ENCODE measurements around the gene FAM47B. TPM values are rescaled to one million over a fixed set of nuclear protein-coding genes. Genes with fewer than 3 reads are reported as not detected.

FAM47B gene
- total and polyA plus RNA-seq, 2 of the 8 experiments (the other 6 are each of a cell fraction or from before 2014, with no cell fraction given), result not detected

DNA sequence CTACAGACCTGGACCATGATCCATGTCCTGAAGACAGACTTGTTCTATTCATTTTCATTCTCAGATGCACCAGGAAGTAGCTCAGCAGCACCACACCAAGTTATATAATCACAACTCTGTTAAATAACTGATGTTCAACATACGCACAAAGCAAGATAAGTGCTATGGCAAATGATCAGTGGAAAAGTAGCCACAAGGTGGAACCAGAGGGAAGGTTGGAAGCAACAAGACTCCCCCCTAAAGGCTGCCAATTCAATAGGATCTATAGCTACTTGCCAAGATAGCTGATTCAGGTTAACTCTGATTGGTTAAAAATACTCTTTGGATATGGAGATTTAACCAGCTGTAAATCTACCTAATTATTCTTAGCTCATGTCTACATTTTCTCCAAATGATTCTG lies 23.7 kb upstream of the FAM47B start:
- Histone ChIP-seq H3K4me1 (replicated peaks in 1 of 4; ENCODE audit: control insufficient read depth in 3 of 4, insufficient read depth in 4 of 4, low read length in 3 of 4) (no peaks in the 10 kb centered on the region), H3K4ac (replicated peaks; ENCODE audit: insufficient read length, low read depth, low read length) (no peak overlapping the region), H2AFZ (ENCODE audit: low read length) (no peak overlapping the region), H3K56ac (replicated peaks; ENCODE audit: insufficient read length, low read depth, low read length) (no peak overlapping the region), H3K18ac (ENCODE audit: extremely low read depth, low read length) (no peak overlapping the region), H2BK12ac (ENCODE audit: low read depth, low read length) (no peak overlapping the region), H3K36me3 (ENCODE audit: control insufficient read depth in 2 of 4, insufficient read depth in 4 of 4, low read length in 3 of 4) (no peaks in the 10 kb centered on the region), H3K23ac (ENCODE audit: insufficient read length) (no peak overlapping the region), H4K5ac (ENCODE audit: insufficient read length, low read depth, low read length) (no peak overlapping the region), H3K4me3 (ENCODE audit: extremely low read depth in 1 of 4, insufficient read depth in 2 of 4, low read depth in 3 of 4, low read length in 4 of 4) (no peak overlapping the region), H3K27me3 (replicated peaks in 1 of 4; ENCODE audit: control insufficient read depth in 3 of 4, extremely low read depth in 1 of 4, insufficient read depth in 3 of 4, low read length in 3 of 4) (no peaks in the 10 kb centered on the region), H2BK120ac (replicated peaks; ENCODE audit: low read depth, low read length) (no peak overlapping the region), H4K91ac (replicated peaks; ENCODE audit: insufficient read length, low read length) (no peak overlapping the region), H2BK15ac (ENCODE audit: low read length) (no peak overlapping the region), H3K14ac (ENCODE audit: insufficient read length) (no peak overlapping the region), H3K4me2 (ENCODE audit: insufficient read depth in 1 of 2, low read depth in 2 of 2, low read length in 2 of 2) (no peak overlapping the region), H2BK5ac (ENCODE audit: low read depth, low read length) (no peak overlapping the region), H3K9me3 (ENCODE audit: insufficient read depth in 2 of 2, low read depth in 1 of 2, low read length in 1 of 2) (no peaks in the 10 kb centered on the region), H3K9ac (replicated peaks in 1 of 4; ENCODE audit: extremely low read depth in 1 of 4, low read depth in 3 of 4, low read length in 3 of 4) (no peak overlapping the region), H2BK20ac (ENCODE audit: low read length) (no peak overlapping the region), H2AK5ac (ENCODE audit: low read depth, low read length) (no peak overlapping the region), H3K27ac (ENCODE audit: low read depth, low read length) (no peak overlapping the region), H3K23me2 (ENCODE audit: low read depth, low read length) (no peaks in the 10 kb centered on the region; the same call in 1 of the 2 replicates), H4K8ac (ENCODE audit: extremely low read depth, insufficient read depth, low read length) (no peak overlapping the region), H4K20me1 (replicated peaks in 1 of 2; ENCODE audit: control insufficient read depth in 1 of 2, insufficient read depth in 2 of 2, low read length in 2 of 2) (no peaks in the 10 kb centered on the region), H3K79me2 (ENCODE audit: control insufficient read depth in 1 of 2, insufficient read depth in 2 of 2, low read length in 2 of 2) (no peaks in the 10 kb centered on the region), H3K79me1 (ENCODE audit: low read depth, low read length) (no peaks in the 10 kb centered on the region)
- DNase-seq (ENCODE audit: low read depth in 1 of 2, low spot score in 2 of 2) (no peak), FAIRE-seq (peak; percentile 99)
- CTCF ChIA-PET (ENCODE audit: partially characterized antibody), result interaction anchor here (0.7 to 1.8 kb wide), 16 partner anchors 9 to 554 kb away, joined by 3 to 5 read pairs (median 3); no protein-coding TSS in a partner anchor
- POLR2A ChIA-PET (ENCODE audit: partially characterized antibody), result no interaction called here
- TF ChIP-seq, protein P1, sequence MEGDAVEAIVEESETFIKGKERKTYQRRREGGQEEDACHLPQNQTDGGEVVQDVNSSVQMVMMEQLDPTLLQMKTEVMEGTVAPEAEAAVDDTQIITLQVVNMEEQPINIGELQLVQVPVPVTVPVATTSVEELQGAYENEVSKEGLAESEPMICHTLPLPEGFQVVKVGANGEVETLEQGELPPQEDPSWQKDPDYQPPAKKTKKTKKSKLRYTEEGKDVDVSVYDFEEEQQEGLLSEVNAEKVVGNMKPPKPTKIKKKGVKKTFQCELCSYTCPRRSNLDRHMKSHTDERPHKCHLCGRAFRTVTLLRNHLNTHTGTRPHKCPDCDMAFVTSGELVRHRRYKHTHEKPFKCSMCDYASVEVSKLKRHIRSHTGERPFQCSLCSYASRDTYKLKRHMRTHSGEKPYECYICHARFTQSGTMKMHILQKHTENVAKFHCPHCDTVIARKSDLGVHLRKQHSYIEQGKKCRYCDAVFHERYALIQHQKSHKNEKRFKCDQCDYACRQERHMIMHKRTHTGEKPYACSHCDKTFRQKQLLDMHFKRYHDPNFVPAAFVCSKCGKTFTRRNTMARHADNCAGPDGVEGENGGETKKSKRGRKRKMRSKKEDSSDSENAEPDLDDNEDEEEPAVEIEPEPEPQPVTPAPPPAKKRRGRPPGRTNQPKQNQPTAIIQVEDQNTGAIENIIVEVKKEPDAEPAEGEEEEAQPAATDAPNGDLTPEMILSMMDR (IDR thresholded peaks at IDR 0.05; ENCODE audit: control extremely low read depth in 1 of 3, insufficient read depth in 1 of 3, low read depth in 1 of 3, low read length in 3 of 3), result peak in 2 of 3 experiments; percentile 65 to 69; a peak in 3 of 4 replicates
- TF ChIP-seq RAD21 (IDR thresholded peaks at IDR 0.05 in 1 of 2, conservative IDR thresholded peaks at IDR 0.05 in 1 of 2; ENCODE audit: low read depth in 2 of 2, low read length in 2 of 2) (peak; percentile 71 to 75), JUN (IDR thresholded peaks at IDR 0.05; ENCODE audit: low read depth, low read length) (no peak)
- 63% methylated on average over 1 of the region's 1 CpG; no CpG with 5 or more reads in 1 of the 2 experiments for WGBS, 2 experiments (ENCODE audit: extremely low coverage in 1 of 2, insufficient coverage in 1 of 2, insufficient read length in 1 of 2, insufficient replicate concordance in 2 of 2, low coverage in 1 of 2, low lambda C conversion rate in 2 of 2, missing lambda C conversion rate in 1 of 2)
